HepG2 (cell line): Measurements from ENCODE around the gene ID3. TPM values are rescaled to one million over a fixed set of nuclear protein-coding genes. Genes with fewer than 3 reads are reported as not detected.

Experiments used
- ATF4 ChIP-seq, 2 experiments: fragments of 450-650 bp in 1 of 2; sonication (generic) in 1 of 2; formaldehyde crosslinking; IDR thresholded peaks; 2 replicates each; pipeline versions ENCODE4 v1.5.0 to v1.8.0; 2020 to 2022; ENCODE audit warnings: mild to moderate bottlenecking in 1 of 2, missing genetic modification reagents in 1 of 2
- CBFB ChIP-seq: sonication (generic); formaldehyde crosslinking; IDR thresholded peaks from 2 replicates; pipeline ENCODE4 v1.4.0; 2020; ENCODE audit warnings: missing genetic modification reagents
- ESRRA ChIP-seq: sonication (generic); formaldehyde crosslinking; IDR thresholded peaks from 2 replicates; pipeline ENCODE4 v1.5.1; 2020; ENCODE audit warnings: mild to moderate bottlenecking, low read depth, missing genetic modification reagents
- IRF9 ChIP-seq: sonication (generic); formaldehyde crosslinking; IDR thresholded peaks from 2 replicates; pipeline ENCODE4 v1.8.0; 2022; ENCODE audit warnings: missing genetic modification reagents, mild to moderate bottlenecking, borderline replicate concordance
- MAF1 ChIP-seq: sonication (generic); formaldehyde crosslinking; IDR thresholded peaks from 2 replicates; pipeline ENCODE4 v1.5.0; 2020; ENCODE audit warnings: missing genetic modification reagents, borderline replicate concordance
- NCOA1 ChIP-seq: sonication (generic); formaldehyde crosslinking; IDR thresholded peaks from 2 replicates; pipeline ENCODE4 v1.9.0; 2021; ENCODE audit warnings: missing genetic modification reagents
- NRL ChIP-seq: sonication (generic); formaldehyde crosslinking; IDR thresholded peaks from 2 replicates; pipeline ENCODE4 v1.5.0; 2020; ENCODE audit warnings: missing genetic modification reagents, mild to moderate bottlenecking, moderate library complexity, borderline replicate concordance
- SMAD9 ChIP-seq: sonication (generic); formaldehyde crosslinking; IDR thresholded peaks from 2 replicates; pipeline ENCODE4 v1.5.1; 2020; ENCODE audit warnings: mild to moderate bottlenecking, missing genetic modification reagents
- TRAFD1 ChIP-seq: sonication (generic); formaldehyde crosslinking; IDR thresholded peaks from 2 replicates; pipeline ENCODE4 v1.5.1; 2020; ENCODE audit warnings: missing genetic modification reagents, mild to moderate bottlenecking, borderline replicate concordance
- TSC22D2 ChIP-seq: sonication (generic); formaldehyde crosslinking; IDR thresholded peaks from 2 replicates; pipeline ENCODE4 v1.5.1; 2020; ENCODE audit warnings: missing genetic modification reagents, mild to moderate bottlenecking, borderline replicate concordance
- ZBTB1 ChIP-seq: sonication (generic); formaldehyde crosslinking; IDR thresholded peaks from 2 replicates; pipeline ENCODE4 v1.4.0; 2020; ENCODE audit warnings: missing genetic modification reagents, borderline replicate concordance
- ZFP1 ChIP-seq: IDR thresholded peaks from 2 replicates; pipeline ENCODE4 v1.6.1; 2016
- ZNF232 ChIP-seq: sonication (generic); formaldehyde crosslinking; IDR thresholded peaks from 2 replicates; pipeline ENCODE4 v1.4.0; 2020; ENCODE audit warnings: missing genetic modification reagents, borderline replicate concordance
- ZNF337 ChIP-seq: sonication (generic); formaldehyde crosslinking; IDR thresholded peaks from 2 replicates; pipeline ENCODE4 v1.5.1; 2020; ENCODE audit warnings: missing genetic modification reagents, low read depth, mild to moderate bottlenecking, borderline replicate concordance
- ZNF724P ChIP-seq: sonication (generic); formaldehyde crosslinking; IDR thresholded peaks from 2 replicates; pipeline ENCODE4 v1.8.0; 2022; ENCODE audit warnings: missing genetic modification reagents, borderline replicate concordance
- ZNF782 ChIP-seq: sonication (generic); formaldehyde crosslinking; IDR thresholded peaks from 2 replicates; pipeline ENCODE4 v1.4.0; 2020; ENCODE audit warnings: missing genetic modification reagents, mild to moderate bottlenecking, borderline replicate concordance
- ZNF792 ChIP-seq: IDR thresholded peaks from 2 replicates; pipeline ENCODE4 v1.6.1; 2016
- ZNF850 ChIP-seq: sonication (generic); formaldehyde crosslinking; conservative IDR thresholded peaks from 2 replicates; pipeline ENCODE4 v1.9.0; 2021; ENCODE audit warnings: mild to moderate bottlenecking, missing genetic modification reagents
- polyA plus RNA-seq, 8 experiments: library from polyadenylated mRNA; depleted of rRNA in 3 of 8; stranded (reverse) in 7 of 8; unstranded in 1 of 8; fragments of >200 nt; fragmentation: Illumina TruSeq in 4 of 8; extraction: Trizol in 4 of 8; gene quantifications; 2 replicates each; pipeline versions ENCODE4 v1.2.1 to v1.2.3, GENCODE V29; 2011 to 2016; ENCODE audit warnings: low read depth in 4 of 8, missing spikeins in 1 of 8, mixed read lengths in 1 of 8; ENCODE audit not compliant: insufficient read depth in 1 of 8
- total RNA-seq, 5 experiments: library from RNA; depleted of rRNA; stranded (reverse); fragments of >200 nt; fragmentation: Illumina TruSeq; extraction: Trizol; gene quantifications; 2 replicates each; pipeline ENCODE4 v1.2.3, GENCODE V29; 2016; ENCODE audit warnings: low read depth in 1 of 5
- TF ChIP-seq, protein P1 (sequence below): sonication (generic); formaldehyde crosslinking; IDR thresholded peaks from 2 replicates; pipeline ENCODE4 v1.4.0; 2020; ENCODE audit warnings: low read depth, missing genetic modification reagents
- TF ChIP-seq, protein P2 (sequence below): sonication (generic); formaldehyde crosslinking; IDR thresholded peaks from 2 replicates; pipeline ENCODE4 v1.4.0; 2020; ENCODE audit warnings: missing genetic modification reagents, mild to moderate bottlenecking, borderline replicate concordance

The ID3 gene
- total and polyA plus RNA-seq, 2 of the 13 experiments (the other 11 are each of a cell fraction or from before 2014, with no cell fraction given) = 64.8 to 115 TPM

GRCh38 chr1:23539698-23540266, 19.5 kb downstream of the ID3 start (continued):
- TF ChIP-seq, protein P1, sequence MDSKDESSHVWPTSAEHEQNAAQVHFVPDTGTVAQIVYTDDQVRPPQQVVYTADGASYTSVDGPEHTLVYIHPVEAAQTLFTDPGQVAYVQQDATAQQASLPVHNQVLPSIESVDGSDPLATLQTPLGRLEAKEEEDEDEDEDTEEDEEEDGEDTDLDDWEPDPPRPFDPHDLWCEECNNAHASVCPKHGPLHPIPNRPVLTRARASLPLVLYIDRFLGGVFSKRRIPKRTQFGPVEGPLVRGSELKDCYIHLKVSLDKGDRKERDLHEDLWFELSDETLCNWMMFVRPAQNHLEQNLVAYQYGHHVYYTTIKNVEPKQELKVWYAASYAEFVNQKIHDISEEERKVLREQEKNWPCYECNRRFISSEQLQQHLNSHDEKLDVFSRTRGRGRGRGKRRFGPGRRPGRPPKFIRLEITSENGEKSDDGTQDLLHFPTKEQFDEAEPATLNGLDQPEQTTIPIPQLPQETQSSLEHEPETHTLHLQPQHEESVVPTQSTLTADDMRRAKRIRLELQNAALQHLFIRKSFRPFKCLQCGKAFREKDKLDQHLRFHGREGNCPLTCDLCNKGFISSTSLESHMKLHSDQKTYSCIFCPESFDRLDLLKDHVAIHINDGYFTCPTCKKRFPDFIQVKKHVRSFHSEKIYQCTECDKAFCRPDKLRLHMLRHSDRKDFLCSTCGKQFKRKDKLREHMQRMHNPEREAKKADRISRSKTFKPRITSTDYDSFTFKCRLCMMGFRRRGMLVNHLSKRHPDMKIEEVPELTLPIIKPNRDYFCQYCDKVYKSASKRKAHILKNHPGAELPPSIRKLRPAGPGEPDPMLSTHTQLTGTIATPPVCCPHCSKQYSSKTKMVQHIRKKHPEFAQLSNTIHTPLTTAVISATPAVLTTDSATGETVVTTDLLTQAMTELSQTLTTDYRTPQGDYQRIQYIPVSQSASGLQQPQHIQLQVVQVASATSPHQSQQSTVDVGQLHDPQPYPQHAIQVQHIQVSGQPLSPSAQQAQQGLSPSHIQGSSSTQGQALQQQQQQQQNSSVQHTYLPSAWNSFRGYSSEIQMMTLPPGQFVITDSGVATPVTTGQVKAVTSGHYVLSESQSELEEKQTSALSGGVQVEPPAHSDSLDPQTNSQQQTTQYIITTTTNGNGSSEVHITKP = 0 out of 2 replicates have a peak, but pooled peaks have one; percentile 40
- TF ChIP-seq ZNF850 (CRISPR knock-in tag) (no peak), ATF4 (CRISPR knock-in tag; IDR thresholded peaks at IDR 0.05) (no peak), NCOA1 (CRISPR knock-in tag) (no peak), ZNF782 (no peak), MAF1 (no peak), ZBTB1 (CRISPR knock-in tag) (no peak), ZNF337 (CRISPR knock-in tag) (no peak), IRF9 (CRISPR knock-in tag) (no peak), TSC22D2 (CRISPR knock-in tag) (no peak), CBFB (CRISPR knock-in tag) (no peak), ZNF724P (CRISPR knock-in tag) (no peak), NRL (no peak), TRAFD1 (no peak), ZNF232 (CRISPR knock-in tag) (no peak), ZNF792 (CRISPR knock-in tag) (0 out of 2 replicates have a peak, but pooled peaks have one; percentile 50), ZFP1 (CRISPR knock-in tag) (no peak), SMAD9 (CRISPR knock-in tag) (no peak), ESRRA (no peak)
- TF ChIP-seq, protein P2, sequence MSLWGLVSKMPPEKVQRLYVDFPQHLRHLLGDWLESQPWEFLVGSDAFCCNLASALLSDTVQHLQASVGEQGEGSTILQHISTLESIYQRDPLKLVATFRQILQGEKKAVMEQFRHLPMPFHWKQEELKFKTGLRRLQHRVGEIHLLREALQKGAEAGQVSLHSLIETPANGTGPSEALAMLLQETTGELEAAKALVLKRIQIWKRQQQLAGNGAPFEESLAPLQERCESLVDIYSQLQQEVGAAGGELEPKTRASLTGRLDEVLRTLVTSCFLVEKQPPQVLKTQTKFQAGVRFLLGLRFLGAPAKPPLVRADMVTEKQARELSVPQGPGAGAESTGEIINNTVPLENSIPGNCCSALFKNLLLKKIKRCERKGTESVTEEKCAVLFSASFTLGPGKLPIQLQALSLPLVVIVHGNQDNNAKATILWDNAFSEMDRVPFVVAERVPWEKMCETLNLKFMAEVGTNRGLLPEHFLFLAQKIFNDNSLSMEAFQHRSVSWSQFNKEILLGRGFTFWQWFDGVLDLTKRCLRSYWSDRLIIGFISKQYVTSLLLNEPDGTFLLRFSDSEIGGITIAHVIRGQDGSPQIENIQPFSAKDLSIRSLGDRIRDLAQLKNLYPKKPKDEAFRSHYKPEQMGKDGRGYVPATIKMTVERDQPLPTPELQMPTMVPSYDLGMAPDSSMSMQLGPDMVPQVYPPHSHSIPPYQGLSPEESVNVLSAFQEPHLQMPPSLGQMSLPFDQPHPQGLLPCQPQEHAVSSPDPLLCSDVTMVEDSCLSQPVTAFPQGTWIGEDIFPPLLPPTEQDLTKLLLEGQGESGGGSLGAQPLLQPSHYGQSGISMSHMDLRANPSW = no peak
